K562 (cell line): Measurements from ENCODE around the gene ALS2. TPM values are rescaled to one million over a fixed set of nuclear protein-coding genes. Genes with fewer than 3 reads are reported as not detected.

Source experiments
- ATAC-seq: fragments of 200-7000 bp; cut with Tn5 transposase; 3 replicates; pipeline ENCODE4 v1.9.1; 2020; ENCODE audit warnings: moderate library complexity
- BruUV-seq: library from RNA; stranded (reverse); fragments of 400-500 nt; replicated peaks from 2 replicates; lab custom pipeline; 2021; lab: Mats Ljungman, UMichigan
- CTCF ChIA-PET: fragments of 300-600 bp; formaldehyde crosslinking; extraction: SDS; loops from one replicate; lab custom pipeline; 2021; ENCODE audit warnings: low intra/inter-chr PET ratio; lab: Yijun Ruan, JAX
- POLR2A ChIA-PET: fragments of 300-600, 350-650 bp; sonication (Branson Sonifier 250); formaldehyde crosslinking; extraction: SDS; loops from one replicate; lab custom pipeline; 2021; ENCODE audit warnings: antibody characterized with exemption, inconsistent platforms; lab: Yijun Ruan, JAX
- DNase-seq, 4 experiments: peaks; one replicate each; pipeline versions ENCODE4 v3.0.0 to v3.0.0-alpha.2; 2011 to 2018; ENCODE audit warnings: low spot score in 3 of 4, mixed read lengths in 3 of 4; ENCODE audit errors: extremely low read depth in 1 of 4
- FAIRE-seq: peaks from 2 replicates; lab custom pipeline; 2011; peaks lifted over from hg19 to GRCh38; lab: Jason Lieb, UNC
- H2AFZ ChIP-seq: 2 replicates; pipeline ENCODE4 v1.6.0; 2011; ENCODE audit warnings: low read depth, low read length, control low read depth, inconsistent platforms
- H3K27ac ChIP-seq: fragments of 200-600 bp; 3 replicates; pipeline ENCODE4 v1.8.0; 2011; ENCODE audit warnings: low read depth, mild to moderate bottlenecking, control low read depth, inconsistent platforms, low read length, moderate library complexity, mixed read lengths; ENCODE audit errors: extremely low read depth
- H3K27me3 ChIP-seq, 2 experiments: fragments of 300-600 bp in 1 of 2; 2 replicates in 1 of 2; 3 replicates in 1 of 2; pipeline versions ENCODE4 v1.6.0 to v1.8.0; 2011; ENCODE audit warnings: inconsistent platforms in 2 of 2, low read length in 2 of 2, mild to moderate bottlenecking in 1 of 2, mixed read lengths in 1 of 2, moderate library complexity in 1 of 2; ENCODE audit not compliant: control insufficient read depth in 2 of 2, insufficient read depth in 2 of 2
- H3K36me3 ChIP-seq: fragments of 300-600 bp; 3 replicates; pipeline ENCODE4 v1.8.0; 2011; ENCODE audit warnings: mild to moderate bottlenecking, low read length, inconsistent platforms; ENCODE audit not compliant: control insufficient read depth, insufficient read depth
- H3K4me1 ChIP-seq, 2 experiments: fragments of 200-600 bp in 1 of 2; replicated peaks in 1 of 2; 2 replicates in 1 of 2; 3 replicates in 1 of 2; pipeline versions ENCODE4 v1.5.1 to v1.8.0; 2011; ENCODE audit warnings: inconsistent platforms in 2 of 2, low read length in 2 of 2, mild to moderate bottlenecking in 1 of 2, mixed read lengths in 1 of 2, moderate library complexity in 1 of 2; ENCODE audit not compliant: control insufficient read depth in 2 of 2, insufficient read depth in 2 of 2
- H3K4me2 ChIP-seq: 2 replicates; pipeline ENCODE4 v1.6.1; 2011; ENCODE audit warnings: low read length, control low read depth, inconsistent platforms, mixed read lengths; ENCODE audit not compliant: insufficient read depth
- H3K4me3 ChIP-seq: fragments of 200-600 bp; sonication (generic), shearing (Covaris generic); 2 replicates; pipeline ENCODE4 v1.5.1; 2016; ENCODE audit warnings: control low read depth, inconsistent platforms
- H3K79me2 ChIP-seq: fragments of 200-600 bp; 3 replicates; pipeline ENCODE4 v1.8.0; 2011; ENCODE audit warnings: low read length, inconsistent platforms; ENCODE audit not compliant: control insufficient read depth, insufficient read depth
- H3K9ac ChIP-seq, 2 experiments: 2 replicates each; pipeline versions ENCODE4 v1.6.0 to v1.6.1; 2011; ENCODE audit warnings: low read depth in 2 of 2, low read length in 2 of 2, control low read depth in 1 of 2, inconsistent platforms in 1 of 2, mild to moderate bottlenecking in 1 of 2, mixed read lengths in 1 of 2; ENCODE audit not compliant: insufficient read depth in 1 of 2
- H3K9me1 ChIP-seq: one replicate; pipeline ENCODE4 v1.6.0; 2011; ENCODE audit warnings: inconsistent platforms, mild to moderate bottlenecking, low read length, moderate library complexity; ENCODE audit not compliant: control insufficient read depth, insufficient read depth
- H3K9me3 ChIP-seq: replicated peaks from 2 replicates; pipeline ENCODE4 v1.5.1; 2011; ENCODE audit warnings: low read depth, low read length, inconsistent platforms; ENCODE audit not compliant: control insufficient read depth, insufficient read depth
- H4K20me1 ChIP-seq: replicated peaks from 2 replicates; pipeline ENCODE4 v1.6.1; 2011; ENCODE audit warnings: low read length, inconsistent platforms, mixed read lengths; ENCODE audit not compliant: control insufficient read depth, insufficient read depth
- CEBPZ ChIP-seq: fragments of 150-350 bp; IDR thresholded peaks from 2 replicates; pipeline ENCODE4 v1.6.1; 2014; ENCODE audit warnings: low read depth, mild to moderate bottlenecking, low read length, borderline replicate concordance
- DIDO1 ChIP-seq: fragments of 450-650 bp; IDR thresholded peaks from 2 replicates; pipeline ENCODE4 v1.6.1; 2016; ENCODE audit warnings: low read depth, missing biosample characterization, missing genetic modification characterization
- GTF2E2 ChIP-seq: fragments of 200-800 bp; sonication (Bioruptor generic); IDR thresholded peaks from 2 replicates; pipeline ENCODE4 v1.6.1; 2016; ENCODE audit warnings: missing genetic modification characterization, missing compliant biosample characterization
- RBM22 ChIP-seq: fragments of 200-400 bp; formaldehyde crosslinking; IDR thresholded peaks from 2 replicates; pipeline ENCODE4 v1.6.1; 2018; ENCODE audit warnings: low read length, low read depth; ENCODE audit not compliant: poor library complexity, severe bottlenecking
- RBM39 ChIP-seq: fragments of 200-400 bp; formaldehyde crosslinking; optimal IDR thresholded peaks from 2 replicates; pipeline ENCODE3; 2018; ENCODE audit warnings: low read depth, low read length
- WGBS: fragments of 100-300 bp; shearing (Covaris generic); methylation state at CpG from one replicate; pipeline ENCODE4 v1.1.6; 2016; ENCODE audit warnings: low coverage, mixed read lengths; ENCODE audit not compliant: insufficient coverage; ENCODE audit errors: missing lambda C conversion rate; 5-methylcytosine and 5-hydroxymethylcytosine counted together
- in situ Hi-C: fragments of 300-500 bp; cut with MboI; formaldehyde crosslinking; loops from 4 replicates; pipeline ENCODE4 v1.15.0; 2018; ENCODE audit warnings: inconsistent platforms, mixed read lengths
- intact Hi-C: fragments of 100-400 bp; cut with micrococcal nuclease; formaldehyde crosslinking; loops from 2 replicates; pipeline ENCODE4 v1.14.2; 2022
- polyA plus RNA-seq, 8 experiments: library from polyadenylated mRNA; depleted of rRNA in 4 of 8; stranded (reverse) in 5 of 8; unstranded in 3 of 8; fragments of >200 nt; fragmentation: Nextera tagmentation in 2 of 8; fragmentation: Illumina TruSeq in 1 of 8; extraction: Ambion mirVana in 2 of 8; extraction: Trizol in 1 of 8; gene quantifications; 2 replicates each; pipeline versions ENCODE4 v1.2.1 to v1.2.3, GENCODE V29; 2011 to 2014; ENCODE audit warnings: inconsistent platforms in 1 of 8, missing spikeins in 1 of 8
- total RNA-seq, 7 experiments: library from RNA; depleted of rRNA in 6 of 7; stranded (reverse); fragments of >200 nt in 6 of 7; fragmentation: Illumina TruSeq in 2 of 7; extraction: Trizol in 2 of 7; gene quantifications; 2 replicates each; pipeline versions ENCODE4 v1.2.1 to v1.2.3, GENCODE V29; 2011 to 2021; ENCODE audit warnings: low replicate concordance in 1 of 7

ALS2 gene
- total and polyA plus RNA-seq, 9 of the 15 experiments (the other 6 are each of a cell fraction or from before 2014, with no cell fraction given), result 5.2 to 17.7 (median 11.6) TPM

- intact Hi-C loops (no loop called here), in situ Hi-C loops (no loop called here)
- TF ChIP-seq DIDO1 (tag), result no peak
- TF ChIP-seq RBM39, result no peak
- no peak for TF ChIP-seq RBM22
- no peak for TF ChIP-seq GTF2E2 (tag)
- no peak for TF ChIP-seq CEBPZ
- Histone ChIP-seq H3K27ac (no peak overlapping the region), H3K79me2 (no peaks in the 10 kb centered on the region), H3K9me3 (no peaks in the 10 kb centered on the region), H3K4me3 (no peak overlapping the region), H3K9me1 (no peaks in the 10 kb centered on the region), H3K4me1 (no peaks in the 10 kb centered on the region), H3K27me3 (peaks cover 0 to 12% of the 10 kb centered on the region in 2 experiments; a peak in 1 of 5 replicates), H2AFZ (no peak overlapping the region), H3K36me3 (no peaks in the 10 kb centered on the region), H3K4me2 (no peak overlapping the region), H3K9ac (no peak overlapping the region), H4K20me1 (no peaks in the 10 kb centered on the region)
- WGBS, result 6% methylated on average over 3 of the region's 4 CpGs
- POLR2A ChIA-PET, result no interaction called here
- DNase-seq (no peak), ATAC-seq (no peak), FAIRE-seq (no peak)
- BruUV-seq, result no TSS peak
- CTCF ChIA-PET, result no interaction called here
Observed at GRCh38 chr2:201675454-201675853, 105.3 kb downstream of the ALS2 start.
